Hematopoietic multipotent progenitor cell (in vitro differentiated cells): ENCODE measurements around the gene OR51A7. TPM values are rescaled to one million over a fixed set of nuclear protein-coding genes. Genes with fewer than 3 reads are reported as not detected.
"Not testable (repeated sequence)": the region's sequence is repeated elsewhere in the genome, so short reads cannot be mapped to it uniquely, and the experiment has no call there.

Source experiments
- DNase-seq, 3 donors: peaks; one replicate each; pipeline ENCODE4 v3.0.0-alpha.2; 2011 to 2015; ENCODE audit warnings: low read depth in 2 of 3, low spot score in 2 of 3
- total RNA-seq: library from RNA; depleted of rRNA; stranded (reverse); fragments of >200 nt; gene quantifications from one replicate; pipeline ENCODE4 v1.2.3, GENCODE V29; 2012

OR51A7 gene, protein sequence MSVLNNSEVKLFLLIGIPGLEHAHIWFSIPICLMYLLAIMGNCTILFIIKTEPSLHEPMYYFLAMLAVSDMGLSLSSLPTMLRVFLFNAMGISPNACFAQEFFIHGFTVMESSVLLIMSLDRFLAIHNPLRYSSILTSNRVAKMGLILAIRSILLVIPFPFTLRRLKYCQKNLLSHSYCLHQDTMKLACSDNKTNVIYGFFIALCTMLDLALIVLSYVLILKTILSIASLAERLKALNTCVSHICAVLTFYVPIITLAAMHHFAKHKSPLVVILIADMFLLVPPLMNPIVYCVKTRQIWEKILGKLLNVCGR
- total RNA-seq = not detected

DNA sequence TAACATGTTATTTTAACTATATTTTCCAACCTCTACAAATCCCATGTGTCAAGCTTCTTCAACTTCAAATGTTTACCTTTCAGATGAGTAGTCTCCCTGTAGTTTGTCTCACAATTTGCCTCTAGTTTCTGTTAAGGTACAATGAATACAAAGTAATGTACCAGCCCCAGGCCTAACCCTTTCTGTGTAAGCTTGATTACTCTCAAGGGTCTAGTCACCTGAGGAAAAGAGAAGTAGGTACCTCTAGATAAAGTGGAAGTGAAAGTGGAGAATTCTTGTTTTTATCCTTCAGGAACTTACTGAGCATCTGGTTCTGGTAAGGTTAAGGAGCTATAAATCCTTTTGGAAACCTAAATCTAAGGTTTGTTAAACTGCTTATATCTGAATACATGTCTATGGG is at the start of gene OR51A7:
OR51A7 (plus strand) TSS at position 300 of the 400 bp plus-strand sequence. CDS start 3,587 bp downstream, outside the sequence.
- DNase-seq = no peak

DNA sequence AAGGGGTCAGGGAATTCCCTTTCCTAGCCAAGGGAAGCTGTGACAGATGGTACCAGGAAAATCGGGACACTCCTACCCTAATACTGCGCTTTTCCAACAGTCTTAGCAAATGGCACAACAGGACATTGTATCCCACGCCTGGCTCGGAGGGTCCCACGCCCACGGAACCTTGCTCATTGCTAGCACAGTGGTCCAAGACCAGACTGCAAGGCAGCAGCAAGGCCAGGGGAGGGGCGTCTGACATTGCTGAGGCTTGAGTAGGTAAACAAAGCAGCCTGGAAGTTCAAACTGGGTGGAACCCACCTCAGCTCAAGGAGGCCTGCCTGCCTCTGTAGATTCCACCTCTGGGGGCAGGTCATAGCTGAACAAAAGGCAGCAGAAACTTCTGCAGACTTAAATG is 49.3 kb upstream of the OR51A7 start:
- DNase-seq = not testable (repeated sequence)

DNA sequence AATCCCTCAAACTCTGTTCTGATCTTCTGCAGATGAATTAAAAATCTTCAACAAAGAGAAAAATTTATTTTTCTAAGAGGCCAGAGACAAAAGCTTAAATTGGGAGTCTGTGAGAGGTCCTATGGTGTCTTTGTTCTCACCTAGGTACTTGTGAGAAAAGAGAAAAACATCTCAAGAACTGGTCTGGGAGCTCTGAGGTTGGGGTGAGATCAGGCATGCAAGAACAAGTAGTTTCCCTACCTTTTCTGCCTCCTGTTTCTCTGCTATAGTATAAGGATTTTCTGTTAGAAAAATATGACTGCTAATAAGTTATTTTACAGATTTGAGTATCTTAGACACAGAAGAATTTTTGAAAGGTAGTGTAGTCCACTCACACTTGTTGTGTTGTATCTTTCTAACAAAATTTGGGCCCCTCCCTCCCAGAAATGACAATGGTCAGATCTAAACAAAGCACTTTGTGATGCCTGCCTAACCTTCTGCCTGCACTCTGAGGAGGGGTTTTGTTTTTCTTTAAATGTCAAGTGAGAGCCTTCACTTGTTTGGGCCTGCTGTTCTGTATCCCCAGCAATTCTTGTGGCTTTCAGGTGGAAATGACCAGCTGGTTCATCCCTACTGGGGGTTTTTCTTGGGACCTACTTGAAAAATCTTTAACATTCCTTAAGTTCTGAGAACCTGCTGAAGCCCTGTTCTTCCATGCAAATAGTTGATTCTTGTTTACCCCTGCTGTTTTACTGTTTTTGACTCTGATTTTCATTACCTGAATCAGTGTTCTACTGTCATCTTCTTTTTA is 40.9 kb upstream of the OR51A7 start:
- DNase-seq = no peak

DNA sequence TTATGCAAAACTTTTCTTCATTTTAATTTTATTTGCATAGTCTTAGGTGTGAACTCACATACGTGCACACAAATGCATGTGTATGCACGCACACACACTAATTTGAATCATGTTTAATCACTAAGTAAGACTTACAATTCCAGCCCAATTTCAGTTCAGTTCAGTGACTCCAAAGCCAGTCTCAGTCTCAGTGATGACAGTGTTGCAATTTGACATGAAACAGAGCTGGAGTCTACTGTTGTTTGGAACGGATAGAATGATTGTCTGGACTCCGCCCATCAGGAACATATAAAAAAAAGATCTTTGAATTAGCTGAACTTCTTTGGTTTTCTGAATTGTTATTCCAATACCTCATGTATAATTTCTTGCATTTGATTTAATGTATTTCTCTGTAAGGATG is 39.7 kb upstream of the OR51A7 start:
- no peak for DNase-seq

DNA sequence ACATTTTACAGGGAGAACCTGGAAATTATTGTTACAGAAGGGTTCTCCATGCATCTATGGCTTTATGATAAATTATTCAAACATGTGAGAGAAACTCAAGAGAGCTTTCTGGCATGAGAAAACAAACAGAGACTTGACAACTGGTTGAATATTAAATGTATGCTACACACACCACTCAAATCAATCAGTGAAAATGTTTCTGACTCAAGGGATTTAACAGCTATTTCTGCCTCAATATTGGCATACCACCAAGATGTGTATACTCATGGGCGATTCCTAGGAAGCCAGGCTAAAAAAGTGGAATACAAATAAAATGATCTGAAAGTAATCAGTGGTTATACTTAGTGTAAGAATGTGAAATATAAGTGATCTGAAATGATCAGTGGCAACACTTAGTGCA is 37.7 kb upstream of the OR51A7 start:
- DNase-seq = no peak

DNA sequence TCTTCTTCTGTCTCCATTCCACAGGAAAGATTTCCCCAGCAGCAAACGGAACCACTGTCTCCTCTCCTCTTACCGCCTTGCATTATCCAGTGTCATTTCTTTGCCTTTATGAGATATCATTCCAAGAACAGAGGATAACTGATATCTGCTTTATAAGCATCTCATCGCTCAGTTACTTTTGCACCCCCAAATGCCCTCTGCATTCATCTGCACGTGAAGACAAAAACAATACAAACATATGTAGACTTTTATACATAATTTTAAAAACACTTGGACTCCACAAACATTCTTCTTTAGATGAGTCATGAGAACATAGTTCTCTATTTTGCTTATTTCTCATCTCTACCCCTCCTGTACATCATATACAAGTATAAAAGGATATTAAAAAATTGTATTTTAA is 22.4 kb upstream of the OR51A7 start:
- DNase-seq = no peak

DNA sequence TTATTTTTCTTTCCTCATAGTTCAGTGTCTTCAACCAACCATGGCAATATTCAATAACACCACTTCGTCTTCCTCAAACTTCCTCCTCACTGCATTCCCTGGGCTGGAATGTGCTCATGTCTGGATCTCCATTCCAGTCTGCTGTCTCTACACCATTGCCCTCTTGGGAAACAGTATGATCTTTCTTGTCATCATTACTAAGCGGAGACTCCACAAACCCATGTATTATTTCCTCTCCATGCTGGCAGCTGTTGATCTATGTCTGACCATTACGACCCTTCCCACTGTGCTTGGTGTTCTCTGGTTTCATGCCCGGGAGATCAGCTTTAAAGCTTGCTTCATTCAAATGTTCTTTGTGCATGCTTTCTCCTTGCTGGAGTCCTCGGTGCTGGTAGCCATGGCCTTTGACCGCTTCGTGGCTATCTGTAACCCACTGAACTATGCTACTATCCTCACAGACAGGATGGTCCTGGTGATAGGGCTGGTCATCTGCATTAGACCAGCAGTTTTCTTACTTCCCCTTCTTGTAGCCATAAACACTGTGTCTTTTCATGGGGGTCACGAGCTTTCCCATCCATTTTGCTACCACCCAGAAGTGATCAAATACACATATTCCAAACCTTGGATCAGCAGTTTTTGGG is 21.6 kb upstream of the OR51A7 start, which contains the start of gene OR51T1:
OR51T1 (plus strand) TSS at position 41 of the 641 bp plus-strand sequence; CDS start at position 41, 0 bp downstream.
- no peak for DNase-seq

DNA sequence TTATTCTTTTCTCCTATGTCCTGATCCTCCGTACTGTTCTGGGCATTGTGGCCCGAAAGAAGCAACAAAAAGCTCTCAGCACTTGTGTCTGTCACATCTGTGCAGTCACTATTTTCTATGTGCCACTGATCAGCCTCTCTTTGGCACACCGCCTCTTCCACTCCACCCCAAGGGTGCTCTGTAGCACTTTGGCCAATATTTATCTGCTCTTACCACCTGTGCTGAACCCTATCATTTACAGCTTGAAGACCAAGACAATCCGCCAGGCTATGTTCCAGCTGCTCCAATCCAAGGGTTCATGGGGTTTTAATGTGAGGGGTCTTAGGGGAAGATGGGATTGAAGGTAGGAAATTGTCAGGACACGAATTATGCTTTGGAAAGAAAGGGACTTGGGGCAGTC is 21.0 kb upstream of the OR51A7 start:
- DNase-seq = no peak

DNA sequence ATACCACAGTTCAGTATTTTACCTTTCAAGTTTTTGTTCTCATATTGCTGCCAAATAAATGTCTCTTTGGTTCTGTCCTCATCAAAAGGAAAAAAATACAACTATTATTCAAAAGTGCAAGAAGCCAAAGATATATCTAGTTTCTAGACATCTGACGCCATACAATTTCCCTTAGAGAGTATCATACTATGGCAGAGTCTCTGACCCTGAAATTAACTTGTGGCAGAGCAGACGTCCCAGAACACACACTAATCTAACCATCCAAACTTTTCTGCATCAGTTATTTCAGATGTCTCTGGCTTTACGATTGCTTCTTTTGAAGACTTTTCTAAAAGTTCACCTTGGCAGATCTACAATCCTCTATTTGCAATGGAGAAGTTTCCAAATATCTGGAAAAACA is 19.2 kb upstream of the OR51A7 start:
- DNase-seq = no peak

DNA sequence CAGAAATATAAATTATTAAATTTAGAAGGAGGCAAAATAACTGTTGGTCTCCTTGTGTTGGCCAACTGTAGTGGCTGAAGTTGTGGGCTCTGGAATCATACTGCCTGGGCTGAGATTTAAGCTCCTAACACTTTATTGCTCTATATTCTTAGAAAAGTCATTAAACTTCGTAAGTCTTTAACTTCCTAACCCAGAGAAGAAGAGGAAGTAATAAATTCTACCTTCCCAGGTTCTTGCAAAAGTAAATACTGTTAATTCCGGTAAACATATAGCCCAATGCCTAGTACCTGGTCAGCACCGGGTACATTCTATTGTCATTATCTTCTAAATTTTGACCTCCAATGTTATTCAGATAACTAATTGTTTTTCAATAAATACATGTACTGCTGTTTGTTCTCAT is 17.4 kb upstream of the OR51A7 start:
- no peak for DNase-seq

DNA sequence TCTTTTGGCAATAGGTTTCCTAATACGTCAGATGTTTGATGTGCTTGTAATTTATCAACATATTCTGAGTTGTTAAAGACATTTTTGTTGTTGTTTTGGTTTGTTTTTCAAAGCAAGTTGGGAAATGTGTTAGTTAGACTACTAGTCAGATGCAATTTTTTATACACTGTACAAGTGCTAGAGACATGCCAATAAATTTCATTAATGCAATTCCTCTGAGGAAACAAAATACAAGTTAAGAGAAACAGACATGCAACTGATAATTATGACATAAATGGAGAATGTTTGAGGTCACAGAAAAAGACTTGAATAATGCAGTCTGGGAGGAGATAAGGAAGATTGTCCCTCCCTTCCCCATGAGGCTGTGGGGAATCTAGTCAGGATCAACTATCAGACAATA is 16.0 kb upstream of the OR51A7 start:
- DNase-seq = no peak

DNA sequence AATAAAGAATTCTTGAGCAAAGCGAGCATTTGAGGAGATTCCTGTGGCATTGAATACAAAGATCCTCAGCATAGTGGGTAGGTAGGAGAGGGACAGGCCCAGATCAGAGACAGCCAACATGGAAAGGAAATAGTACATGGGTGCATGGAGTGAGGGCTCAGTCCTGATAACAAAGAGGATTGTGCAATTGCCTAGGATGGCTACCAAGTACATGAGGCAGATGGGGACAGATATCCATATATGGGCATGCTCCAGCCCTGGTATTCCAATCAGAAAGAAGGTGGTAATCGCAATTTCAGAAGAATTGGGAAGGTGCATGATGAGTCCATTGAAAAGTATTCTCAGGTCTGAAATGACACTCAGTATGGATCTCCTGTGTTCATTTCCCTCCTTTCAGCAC is 13.3 kb upstream of the OR51A7 start:
- no peak for DNase-seq

DNA sequence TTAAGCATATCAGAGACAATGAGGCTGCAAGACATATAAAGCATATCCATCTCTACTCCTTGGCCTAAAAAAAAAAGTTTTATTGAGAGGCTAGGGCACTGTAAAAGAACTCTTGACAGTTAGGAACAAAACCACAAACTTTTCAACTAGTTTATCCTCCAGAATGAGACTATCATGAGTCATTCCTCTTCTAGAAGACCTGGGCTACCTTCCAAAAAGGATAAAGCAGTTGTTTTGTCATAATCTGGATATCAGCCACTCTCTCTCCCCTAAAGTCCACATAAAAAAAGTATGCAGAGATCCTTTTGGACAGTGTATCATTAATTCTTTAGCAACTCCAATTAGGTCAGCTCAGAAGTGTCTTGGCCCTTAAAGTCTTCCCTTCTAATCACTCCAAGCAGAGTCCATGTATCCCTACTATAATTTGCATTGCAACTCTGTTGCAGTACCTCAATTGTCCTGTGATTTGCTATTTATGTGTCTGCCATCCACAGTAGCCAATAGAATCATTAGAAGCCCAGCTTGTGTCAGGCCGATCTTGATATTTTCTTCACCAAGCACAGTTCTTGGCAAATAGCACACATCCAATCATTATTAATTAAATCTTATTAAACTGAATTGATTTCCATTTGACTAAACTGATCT is 11.5 kb upstream of the OR51A7 start:
- peak in 2 of 3 donors; percentile 0 to 26 for DNase-seq

DNA sequence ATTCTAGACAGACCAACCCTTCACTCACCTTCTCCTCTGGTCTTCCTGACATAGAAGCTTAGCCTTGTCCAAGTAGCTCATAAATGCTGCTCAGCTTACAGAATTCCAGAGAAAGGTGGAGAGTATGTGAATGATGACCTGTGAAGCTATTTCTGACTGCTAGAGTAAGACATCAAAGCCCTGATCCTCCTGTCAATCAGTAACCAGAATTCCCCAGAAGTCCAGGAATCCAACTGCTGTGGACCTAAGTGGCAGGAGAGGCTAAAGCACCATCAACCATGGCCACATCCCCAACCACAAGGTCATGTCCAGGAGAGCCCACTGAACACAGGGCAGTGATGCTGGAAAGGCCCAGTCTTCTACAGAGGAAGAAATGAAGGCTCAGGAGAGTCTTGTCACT is 13.0 kb downstream of the OR51A7 start:
- no peak for DNase-seq

DNA sequence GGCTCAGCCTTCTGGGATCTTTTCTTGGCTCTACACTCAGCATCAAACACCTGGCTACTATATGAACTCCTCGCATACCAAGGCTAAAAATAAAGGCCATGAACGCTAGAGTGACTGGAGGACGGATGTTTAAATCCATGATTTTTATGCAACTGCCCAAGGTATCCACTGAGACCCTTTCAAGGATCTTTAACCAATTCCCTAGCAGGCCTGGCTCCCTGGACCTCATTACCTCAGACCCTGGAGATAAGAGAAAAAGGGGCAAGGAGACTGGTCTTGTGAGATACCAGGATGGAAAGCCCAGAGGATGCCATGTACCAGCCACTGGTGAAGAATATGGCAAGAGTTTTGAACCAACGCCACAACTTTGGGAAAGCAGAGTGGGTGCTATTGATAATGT is 15.7 kb downstream of the OR51A7 start, which contains the start of gene OR51G2:
OR51G2 (minus strand) TSS at position 101 of the 400 bp plus-strand sequence. CDS start 3,687 bp downstream, outside the sequence.
- no peak for DNase-seq

DNA sequence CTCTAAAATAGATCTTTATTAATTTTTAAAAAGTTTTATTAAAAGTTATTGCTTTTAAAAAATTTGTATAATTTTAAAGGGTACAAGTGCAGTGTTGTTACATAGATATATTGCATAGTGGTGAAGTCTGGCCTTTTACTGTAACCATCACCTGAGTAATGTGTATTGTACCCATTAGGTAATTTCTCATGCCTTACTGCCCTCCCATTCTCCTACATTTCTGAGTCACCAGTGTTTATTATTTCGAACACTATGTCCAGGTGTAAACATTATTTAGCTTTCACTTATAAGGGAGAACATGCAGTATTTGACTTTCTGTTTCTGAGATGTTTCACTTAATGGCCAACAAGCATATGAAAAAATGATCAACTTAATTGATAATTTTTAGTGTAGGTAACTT is 18.2 kb downstream of the OR51A7 start:
- DNase-seq = no peak

DNA sequence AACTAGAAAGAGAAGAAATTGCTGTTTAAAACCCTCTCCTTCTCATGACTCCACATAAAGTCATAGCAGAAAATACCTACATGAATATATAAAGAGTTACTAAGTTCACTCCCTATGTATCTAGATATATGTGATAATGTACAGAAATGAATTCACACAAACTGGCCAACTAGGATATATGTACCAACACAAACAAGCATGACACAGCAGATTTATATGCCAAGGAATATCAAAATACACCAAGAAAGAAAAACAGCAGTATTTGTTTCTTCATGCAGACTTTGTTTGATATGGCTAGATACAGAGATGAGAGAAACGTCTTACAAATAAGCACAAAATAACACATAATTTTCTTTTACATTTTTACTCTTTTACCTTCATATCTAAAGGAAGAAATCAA is 18.7 kb downstream of the OR51A7 start:
- no peak for DNase-seq

DNA sequence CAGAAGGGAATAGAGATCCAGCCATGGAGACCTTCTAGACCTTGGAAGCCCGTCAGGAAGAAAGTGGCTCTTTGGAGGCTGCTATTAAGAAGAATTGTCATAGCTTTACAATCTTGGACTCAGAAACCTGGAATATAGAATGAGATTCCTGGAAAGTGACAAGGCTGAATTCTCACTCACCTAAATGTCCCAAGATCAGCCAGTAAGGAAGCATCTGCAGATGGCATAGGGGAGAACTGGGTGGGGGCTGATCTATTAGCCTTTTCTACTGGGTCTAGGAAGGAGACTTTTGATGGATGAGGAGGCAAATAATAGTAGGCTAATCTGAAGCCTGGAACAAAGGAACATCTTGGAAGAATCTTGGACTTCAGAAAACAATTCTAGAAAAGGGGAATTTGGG is 20.7 kb downstream of the OR51A7 start, which contains the start of gene OR51G1:
OR51G1 (minus strand) TSS at position 101 of the 400 bp plus-strand sequence; CDS start at position 101, 0 bp downstream.
- no peak for DNase-seq

DNA sequence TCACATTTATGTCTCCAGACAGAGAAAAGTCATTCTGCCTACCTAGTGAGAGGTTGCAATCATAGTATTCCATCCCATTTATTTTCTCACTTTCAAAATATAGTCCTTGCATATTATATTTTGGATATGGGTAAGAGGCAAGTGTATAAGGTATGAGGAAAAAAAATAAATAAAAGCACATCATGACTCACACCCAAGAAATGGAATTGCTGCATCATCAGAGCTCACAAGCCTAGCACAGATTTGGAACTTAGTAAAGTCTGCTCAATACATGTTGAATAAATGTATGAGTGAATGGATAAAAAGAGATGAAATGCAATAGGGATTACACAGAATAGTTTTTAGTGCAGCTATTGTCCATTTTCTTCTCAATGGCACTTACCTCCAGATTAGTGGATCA is 23.0 kb downstream of the OR51A7 start:
- no peak for DNase-seq

DNA sequence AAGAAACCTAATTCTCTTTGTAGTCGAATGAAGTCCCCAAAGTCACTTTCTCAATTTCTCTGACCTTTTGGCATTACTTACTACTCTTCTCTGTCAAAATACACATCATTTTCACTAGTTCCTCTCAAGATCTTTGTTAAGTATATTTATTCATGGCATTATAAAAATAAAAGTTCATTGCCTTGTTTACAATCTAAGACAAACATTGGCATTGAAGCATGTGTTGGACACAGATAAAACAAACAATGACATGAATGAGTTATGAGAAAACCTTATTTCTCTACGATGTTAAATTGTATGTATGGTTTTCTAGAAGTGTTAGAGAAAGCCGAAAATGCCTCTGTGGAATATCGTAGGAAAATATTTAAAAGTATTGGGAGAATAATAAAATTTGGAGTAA is 29.2 kb downstream of the OR51A7 start:
- no peak for DNase-seq

DNA sequence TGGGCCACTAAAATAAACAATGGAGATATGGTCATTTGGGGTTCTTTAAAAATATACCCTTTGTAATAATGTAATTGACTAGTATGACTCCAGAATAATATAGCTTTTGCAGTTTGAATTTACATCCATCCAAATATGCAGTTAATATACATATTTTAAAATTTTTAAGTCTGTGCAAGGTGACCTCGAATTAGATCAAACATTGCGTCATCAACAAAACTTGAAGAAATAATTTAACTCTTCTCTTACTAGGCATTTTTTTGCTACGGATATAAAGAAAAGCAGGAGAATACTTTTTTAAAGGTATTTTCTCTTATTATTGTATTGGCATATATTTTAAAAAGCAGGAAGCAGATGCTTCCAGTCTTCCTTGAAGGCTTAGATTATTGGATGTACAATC is 33.2 kb downstream of the OR51A7 start:
- DNase-seq = no peak
